Retina (tissue), 1 donor: ENCODE results near the gene TBX4.
"Not testable (repeated sequence)": the region's sequence is repeated elsewhere in the genome, so short reads cannot be mapped to it uniquely, and the experiment has no call there.

Experiments
- DNase-seq: peaks from one replicate; pipeline ENCODE4 v3.0.0-alpha.2; 2016

TBX4 gene

GRCh38 chr17:61431594-61432311, 20.5 kb upstream of the TBX4 start:
- no peak for DNase-seq

GRCh38 chr17:61436273-61436672, 15.9 kb upstream of the TBX4 start:
- no peak for DNase-seq

- no peak for DNase-seq
Measured at GRCh38 chr17:61436995-61437704, 15.1 kb upstream of the TBX4 start.

- no peak for DNase-seq
Measured at GRCh38 chr17:61440697-61441096, 11.5 kb upstream of the TBX4 start.

- DNase-seq, result not testable (repeated sequence)
Measured at GRCh38 chr17:61441507-61441906, 10.7 kb upstream of the TBX4 start.

- DNase-seq, result no peak
Measured at GRCh38 chr17:61442136-61442775, 10.0 kb upstream of the TBX4 start.

- DNase-seq, result peak; percentile 4
Measured at GRCh38 chr17:61442878-61443474, 9.2 kb upstream of the TBX4 start.

- peak; percentile 23 for DNase-seq
Measured at GRCh38 chr17:61443475-61443882, 8.7 kb upstream of the TBX4 start.

GRCh38 chr17:61444075-61444474, 8.1 kb upstream of the TBX4 start:
- DNase-seq, result peak; percentile 1

- no peak for DNase-seq
Measured at GRCh38 chr17:61444831-61445230, 7.4 kb upstream of the TBX4 start.

- DNase-seq, result no peak
Measured at GRCh38 chr17:61447358-61447757, 4.9 kb upstream of the TBX4 start.

GRCh38 chr17:61448042-61448441, 4.2 kb upstream of the TBX4 start:
- DNase-seq, result no peak

GRCh38 chr17:61449140-61449539, 3.1 kb upstream of the TBX4 start:
- DNase-seq, result not testable (repeated sequence)

- DNase-seq, result no peak
Measured at GRCh38 chr17:61449707-61450640, 2.2 kb upstream of the TBX4 start.

- DNase-seq, result no peak
Measured at GRCh38 chr17:61450641-61451537, 1.3 kb upstream of the TBX4 start.

GRCh38 chr17:61451538-61452300, 503 bp upstream of the TBX4 start:
- DNase-seq, result peak; percentile 77

GRCh38 chr17:61453566-61454380, 1.6 kb downstream of the TBX4 start:
- DNase-seq, result no peak

- DNase-seq, result peak; percentile 86
Measured at GRCh38 chr17:61454381-61455323, 2.4 kb downstream of the TBX4 start.
